Measurements from ENCODE around the gene ECHS1. TPM values are rescaled to one million over a fixed set of nuclear protein-coding genes. Genes with fewer than 3 reads are reported as not detected.

Gene ECHS1
- total and polyA plus RNA-seq, 5 donors from 2014 or later, result 16.9 to 91.7 (median 87.8) TPM

- no peak overlapping the region for H3K27ac Mint-ChIP-seq
- H3K27me3 Mint-ChIP-seq, result peaks cover 11% of the 10 kb centered on the region
- ATAC-seq (ENCODE audit: low read depth in 2 of 2) (no peak), DNase-seq (no peak)
- Histone ChIP-seq H3K27me3 (ENCODE audit: control insufficient read depth, insufficient read depth, low read length) (no peaks in the 10 kb centered on the region), H3K36me3 (ENCODE audit: control insufficient read depth, insufficient read depth, low read length) (peaks cover 13% of the 10 kb centered on the region), H3K4me3 (ENCODE audit: low read depth, low read length) (no peak overlapping the region), H3K4me1 (ENCODE audit: control insufficient read depth, insufficient read depth, low read length, poor library complexity, severe bottlenecking) (peaks cover 7% of the 10 kb centered on the region), H3K9me3 (ENCODE audit: control insufficient read depth in 2 of 2, low read length in 2 of 2) (no peaks in the 10 kb centered on the region), H3K27ac (ENCODE audit: insufficient read depth, low read length, poor library complexity, severe bottlenecking) (no peak overlapping the region)
- peaks cover 0 to 5% (median 0%) of the 10 kb centered on the region in 7 donors for H3K9me3 Mint-ChIP-seq
- peak overlapping the region in 1 of 4 donors; percentile 52 for H3K4me3 Mint-ChIP-seq
- peaks cover 4 to 22% (median 7%) of the 10 kb centered on the region in 4 donors for H3K4me1 Mint-ChIP-seq
- H3K36me3 Mint-ChIP-seq, result peaks cover 11% of the 10 kb centered on the region
Observed at GRCh38 chr10:133316266-133316665, 56.9 kb downstream of the ECHS1 start.

- Mint-ChIP-seq H3K27ac (no peak overlapping the region), H3K27me3 (peaks cover 11% of the 10 kb centered on the region), H3K9me3 (peaks cover 0 to 5% (median 0%) of the 10 kb centered on the region in 7 donors), H3K4me1 (peaks cover 4 to 22% (median 8%) of the 10 kb centered on the region in 4 donors), H3K4me3 (peak overlapping the region in 1 of 4 donors; percentile 52), H3K36me3 (peaks cover 11% of the 10 kb centered on the region)
- H3K9me3 ChIP-seq (ENCODE audit: control insufficient read depth in 2 of 2, low read length in 2 of 2), result no peaks in the 10 kb centered on the region
- H3K36me3 ChIP-seq (ENCODE audit: control insufficient read depth, insufficient read depth, low read length), result peaks cover 13% of the 10 kb centered on the region
- DNase-seq (no peak), ATAC-seq (ENCODE audit: low read depth in 2 of 2) (no peak)
- H3K4me1 ChIP-seq (ENCODE audit: control insufficient read depth, insufficient read depth, low read length, poor library complexity, severe bottlenecking), result peaks cover 7% of the 10 kb centered on the region
- H3K4me3 ChIP-seq (ENCODE audit: low read depth, low read length), result no peak overlapping the region
- no peak overlapping the region for H3K27ac ChIP-seq (ENCODE audit: insufficient read depth, low read length, poor library complexity, severe bottlenecking)
- H3K27me3 ChIP-seq (ENCODE audit: control insufficient read depth, insufficient read depth, low read length), result no peaks in the 10 kb centered on the region
Observed at GRCh38 chr10:133315847-133316246, 57.3 kb downstream of the ECHS1 start.

GRCh38 chr10:133314911-133315310 is 58.2 kb downstream of the ECHS1 start:
- Histone ChIP-seq H3K36me3 (ENCODE audit: control insufficient read depth, insufficient read depth, low read length) (peaks cover 21% of the 10 kb centered on the region), H3K27ac (ENCODE audit: insufficient read depth, low read length, poor library complexity, severe bottlenecking) (no peak overlapping the region), H3K4me1 (ENCODE audit: control insufficient read depth, insufficient read depth, low read length, poor library complexity, severe bottlenecking) (peaks cover 7% of the 10 kb centered on the region), H3K4me3 (ENCODE audit: low read depth, low read length) (no peak overlapping the region), H3K27me3 (ENCODE audit: control insufficient read depth, insufficient read depth, low read length) (no peaks in the 10 kb centered on the region), H3K9me3 (ENCODE audit: control insufficient read depth in 2 of 2, low read length in 2 of 2) (no peaks in the 10 kb centered on the region)
- Mint-ChIP-seq H3K4me1 (peaks cover 4 to 22% (median 6%) of the 10 kb centered on the region in 4 donors), H3K27me3 (peaks cover 6% of the 10 kb centered on the region), H3K9me3 (no peaks in the 10 kb centered on the region), H3K36me3 (peaks cover 11% of the 10 kb centered on the region), H3K4me3 (peak overlapping the region in 2 of 4 donors; percentile 7 to 52), H3K27ac (no peak overlapping the region)
- ATAC-seq (ENCODE audit: low read depth in 2 of 2) (no peak), DNase-seq (no peak)

- Mint-ChIP-seq H3K27ac (no peak overlapping the region), H3K36me3 (peaks cover 11% of the 10 kb centered on the region), H3K27me3 (peaks cover 2% of the 10 kb centered on the region), H3K4me1 (peaks cover 0 to 14% (median 4%) of the 10 kb centered on the region in 4 donors), H3K4me3 (no peak overlapping the region), H3K9me3 (peaks cover 0 to 1% (median 0%) of the 10 kb centered on the region in 7 donors)
- Histone ChIP-seq H3K4me3 (ENCODE audit: low read depth, low read length) (no peak overlapping the region), H3K36me3 (ENCODE audit: control insufficient read depth, insufficient read depth, low read length) (peaks cover 22% of the 10 kb centered on the region), H3K27me3 (ENCODE audit: control insufficient read depth, insufficient read depth, low read length) (no peaks in the 10 kb centered on the region), H3K9me3 (ENCODE audit: control insufficient read depth in 2 of 2, low read length in 2 of 2) (no peaks in the 10 kb centered on the region), H3K4me1 (ENCODE audit: control insufficient read depth, insufficient read depth, low read length, poor library complexity, severe bottlenecking) (peaks cover 3% of the 10 kb centered on the region), H3K27ac (ENCODE audit: insufficient read depth, low read length, poor library complexity, severe bottlenecking) (no peak overlapping the region)
- no peak for DNase-seq
- ATAC-seq (ENCODE audit: low read depth in 2 of 2), result no peak
Observed at GRCh38 chr10:133313192-133313591, 60.0 kb downstream of the ECHS1 start.

GRCh38 chr10:133312769-133313145 is 60.4 kb downstream of the ECHS1 start:
- Histone ChIP-seq H3K36me3 (ENCODE audit: control insufficient read depth, insufficient read depth, low read length) (peaks cover 22% of the 10 kb centered on the region), H3K4me1 (ENCODE audit: control insufficient read depth, insufficient read depth, low read length, poor library complexity, severe bottlenecking) (peaks cover 8% of the 10 kb centered on the region), H3K27ac (ENCODE audit: insufficient read depth, low read length, poor library complexity, severe bottlenecking) (no peak overlapping the region), H3K4me3 (ENCODE audit: low read depth, low read length) (no peak overlapping the region), H3K9me3 (ENCODE audit: control insufficient read depth in 2 of 2, low read length in 2 of 2) (no peaks in the 10 kb centered on the region), H3K27me3 (ENCODE audit: control insufficient read depth, insufficient read depth, low read length) (no peaks in the 10 kb centered on the region)
- no peak for DNase-seq
- Mint-ChIP-seq H3K4me1 (peaks cover 2 to 17% (median 7%) of the 10 kb centered on the region in 4 donors), H3K9me3 (peaks cover 0 to 3% (median 0%) of the 10 kb centered on the region in 7 donors), H3K36me3 (peaks cover 11% of the 10 kb centered on the region), H3K27ac (peak overlapping the region in 1 of 3 donors; percentile 69), H3K4me3 (peak overlapping the region in 1 of 4 donors; percentile 52), H3K27me3 (peaks cover 7% of the 10 kb centered on the region)
- ATAC-seq (ENCODE audit: low read depth in 2 of 2), result no peak

Other genes with a start within 250 kb of the ECHS1 start
- 1.1 TPM for gene KNDC1, start 213.1 kb downstream of the ECHS1 start, total RNA-seq
- not detected for gene KNDC1, start 213.1 kb downstream of the ECHS1 start, polyA plus RNA-seq
- not detected for gene UTF1, start 143.1 kb downstream of the ECHS1 start, total RNA-seq
- not detected for gene UTF1, start 143.1 kb downstream of the ECHS1 start, polyA plus RNA-seq
- gene VENTX, start 135.5 kb downstream of the ECHS1 start, total RNA-seq, result not detected
- gene VENTX, start 135.5 kb downstream of the ECHS1 start, polyA plus RNA-seq, result not detected
- 148 TPM for gene ADAM8, start 96.5 kb downstream of the ECHS1 start, total RNA-seq
- 10 to 100 TPM; 33.4 to 62.6 (median 49.8) TPM for gene ADAM8, start 96.5 kb downstream of the ECHS1 start, polyA plus RNA-seq
- gene TUBGCP2, start 64.5 kb downstream of the ECHS1 start, total RNA-seq, result 73.8 TPM
- gene TUBGCP2, start 64.5 kb downstream of the ECHS1 start, polyA plus RNA-seq, result 10 to 100 TPM; 23.5 to 31.8 (median 28.1) TPM
- gene ZNF511, start 64.4 kb downstream of the ECHS1 start, total RNA-seq, result 29.1 TPM
- 10 to 100 TPM; 67.5 to 96.4 (median 78.7) TPM for gene ZNF511, start 64.4 kb downstream of the ECHS1 start, polyA plus RNA-seq
- 1.8 TPM for gene CALY, start 36.5 kb downstream of the ECHS1 start, total RNA-seq
- gene CALY, start 36.5 kb downstream of the ECHS1 start, polyA plus RNA-seq, result 1 to 10 TPM in 2 of 4 donors, under 1 TPM in 2; 0.76 to 1.3 (median 1.00) TPM
- not detected for gene PRAP1, start 26.0 kb downstream of the ECHS1 start, total RNA-seq
- gene PRAP1, start 26.0 kb downstream of the ECHS1 start, polyA plus RNA-seq, result not detected
- 7.1 TPM for gene FUOM, start 15.3 kb downstream of the ECHS1 start, total RNA-seq
- gene FUOM, start 15.3 kb downstream of the ECHS1 start, polyA plus RNA-seq, result 10 to 100 TPM; 12.3 to 21.9 (median 17.9) TPM
- gene PAOX, start 5.9 kb upstream of the ECHS1 start, total RNA-seq, result 6.7 TPM
- 10 to 100 TPM; 10.1 to 14.3 (median 11.2) TPM for gene PAOX, start 5.9 kb upstream of the ECHS1 start, polyA plus RNA-seq
- gene MTG1, start 20.8 kb upstream of the ECHS1 start, total RNA-seq, result 60.8 TPM
- gene MTG1, start 20.8 kb upstream of the ECHS1 start, polyA plus RNA-seq, result 10 to 100 TPM; 36.7 to 46.7 (median 37.2) TPM
- gene SPRN, start 51.3 kb upstream of the ECHS1 start, total RNA-seq, result not detected
- gene SPRN, start 51.3 kb upstream of the ECHS1 start, polyA plus RNA-seq, result under 1 TPM; 0.10 to 0.77 (median 0.25) TPM
- 5.6 TPM for gene SCART1, start 80.6 kb upstream of the ECHS1 start, total RNA-seq
- under 1 TPM in 2 of 4 donors, not detected in 2; 0.03 to 0.29 TPM for gene SCART1, start 80.6 kb upstream of the ECHS1 start, polyA plus RNA-seq
- 0.37 TPM for gene CYP2E1, start 154.0 kb upstream of the ECHS1 start, total RNA-seq
- under 1 TPM in 1 of 4 donors, not detected in 3; 0.09 TPM for gene CYP2E1, start 154.0 kb upstream of the ECHS1 start, polyA plus RNA-seq
- 1.7 TPM for gene SYCE1, start 192.2 kb upstream of the ECHS1 start, total RNA-seq
- gene SYCE1, start 192.2 kb upstream of the ECHS1 start, polyA plus RNA-seq, result under 1 TPM in 2 of 4 donors, not detected in 2; 0.09 to 0.70 TPM